LNCaP clone FGC (cell line): Measurements from ENCODE around the gene MSANTD2.
"Not testable (repeated sequence)": the region's sequence is repeated elsewhere in the genome, so short reads cannot be mapped to it uniquely, and the experiment has no call there.

Source experiments
- DNase-seq: peaks from one replicate; pipeline ENCODE4 v3.0.0-alpha.2; 2011; ENCODE audit warnings: low read depth
- H3K4me3 ChIP-seq: 2 replicates; pipeline ENCODE4 v1.5.1; 2011; ENCODE audit warnings: mild to moderate bottlenecking, low read depth, low read length, control low read depth
- TF ChIP-seq, protein P1 (sequence below): IDR thresholded peaks from 2 replicates; pipeline ENCODE4 v1.5.1; 2012; ENCODE audit warnings: mild to moderate bottlenecking; ENCODE audit not compliant: control insufficient read depth, insufficient read depth; ENCODE audit errors: extremely low read depth

Gene MSANTD2

GRCh38 chr11:124783002-124783401 is 17.2 kb downstream of the MSANTD2 start:
- TF ChIP-seq, protein P1, sequence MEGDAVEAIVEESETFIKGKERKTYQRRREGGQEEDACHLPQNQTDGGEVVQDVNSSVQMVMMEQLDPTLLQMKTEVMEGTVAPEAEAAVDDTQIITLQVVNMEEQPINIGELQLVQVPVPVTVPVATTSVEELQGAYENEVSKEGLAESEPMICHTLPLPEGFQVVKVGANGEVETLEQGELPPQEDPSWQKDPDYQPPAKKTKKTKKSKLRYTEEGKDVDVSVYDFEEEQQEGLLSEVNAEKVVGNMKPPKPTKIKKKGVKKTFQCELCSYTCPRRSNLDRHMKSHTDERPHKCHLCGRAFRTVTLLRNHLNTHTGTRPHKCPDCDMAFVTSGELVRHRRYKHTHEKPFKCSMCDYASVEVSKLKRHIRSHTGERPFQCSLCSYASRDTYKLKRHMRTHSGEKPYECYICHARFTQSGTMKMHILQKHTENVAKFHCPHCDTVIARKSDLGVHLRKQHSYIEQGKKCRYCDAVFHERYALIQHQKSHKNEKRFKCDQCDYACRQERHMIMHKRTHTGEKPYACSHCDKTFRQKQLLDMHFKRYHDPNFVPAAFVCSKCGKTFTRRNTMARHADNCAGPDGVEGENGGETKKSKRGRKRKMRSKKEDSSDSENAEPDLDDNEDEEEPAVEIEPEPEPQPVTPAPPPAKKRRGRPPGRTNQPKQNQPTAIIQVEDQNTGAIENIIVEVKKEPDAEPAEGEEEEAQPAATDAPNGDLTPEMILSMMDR = no peak
- no peak overlapping the region for H3K4me3 ChIP-seq

DNA sequence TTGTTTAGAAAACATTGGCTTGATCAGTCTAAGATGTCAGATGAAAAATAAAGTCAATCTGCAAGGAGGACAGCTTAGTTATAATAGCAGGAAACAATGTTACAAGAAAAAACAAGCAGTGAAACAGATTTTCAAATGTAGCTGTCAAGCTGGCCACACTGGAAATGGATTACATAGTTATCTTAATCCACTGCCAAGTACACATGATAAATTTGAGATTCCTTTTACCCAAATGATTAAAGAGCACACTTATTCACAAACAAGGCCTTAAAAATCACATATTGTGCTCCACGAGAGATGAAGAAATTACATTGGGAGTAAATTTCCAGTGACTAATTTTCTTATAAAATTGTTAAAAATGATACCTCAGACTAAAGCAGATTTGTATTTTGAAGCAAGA is 20.6 kb downstream of the MSANTD2 start:
- DNase-seq = no peak
- TF ChIP-seq, protein P1 = no peak
- no peak overlapping the region for H3K4me3 ChIP-seq

More at GRCh38 chr11:124783002-124783401, 17.2 kb downstream of the MSANTD2 start:
- DNase-seq = no peak

- no peak for DNase-seq
- TF ChIP-seq, protein P1 = 0 out of 2 replicates have a peak, but pooled peaks have one; percentile 9
- no peak overlapping the region for H3K4me3 ChIP-seq
These were observed 21.9 kb downstream of the MSANTD2 start for GRCh38 chr11:124778281-124778680.

DNA sequence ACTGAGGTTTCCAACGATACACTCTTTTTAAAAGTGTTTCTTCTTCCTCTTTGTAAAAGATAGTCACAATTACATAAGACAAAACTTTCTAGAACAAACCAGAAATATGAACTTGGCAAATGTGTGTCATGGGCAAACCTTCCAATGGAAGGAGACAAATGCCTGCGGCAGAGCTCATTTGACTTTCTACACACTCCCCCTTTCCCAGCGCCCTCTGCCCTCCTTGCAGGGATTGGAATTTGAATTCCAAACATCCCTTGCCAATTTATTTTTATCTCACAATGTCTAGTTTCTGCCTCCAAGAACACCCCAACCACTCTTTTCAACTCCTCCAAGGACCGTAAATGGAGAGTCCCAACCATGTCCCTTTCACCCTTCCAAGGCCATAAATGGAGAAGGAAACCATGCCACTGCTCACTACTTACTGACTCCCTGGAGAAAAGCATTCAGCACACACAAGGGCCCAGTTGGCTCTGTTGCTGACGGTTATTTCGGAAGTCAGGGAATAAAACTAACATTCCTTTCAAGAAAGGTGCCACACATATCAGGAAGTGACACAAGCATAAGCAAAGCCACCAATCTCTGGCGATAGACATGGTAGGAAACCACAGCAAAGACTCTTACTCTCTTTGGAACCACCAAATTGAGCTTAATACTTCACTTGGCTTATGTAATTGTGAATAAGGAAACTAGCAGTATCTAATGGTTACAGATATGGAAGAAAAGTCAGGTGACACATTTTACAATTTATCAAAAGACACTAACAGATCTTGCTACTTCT is 23.2 kb downstream of the MSANTD2 start:
- TF ChIP-seq, protein P1 = no peak
- H3K4me3 ChIP-seq = no peak overlapping the region
- DNase-seq = no peak

DNA sequence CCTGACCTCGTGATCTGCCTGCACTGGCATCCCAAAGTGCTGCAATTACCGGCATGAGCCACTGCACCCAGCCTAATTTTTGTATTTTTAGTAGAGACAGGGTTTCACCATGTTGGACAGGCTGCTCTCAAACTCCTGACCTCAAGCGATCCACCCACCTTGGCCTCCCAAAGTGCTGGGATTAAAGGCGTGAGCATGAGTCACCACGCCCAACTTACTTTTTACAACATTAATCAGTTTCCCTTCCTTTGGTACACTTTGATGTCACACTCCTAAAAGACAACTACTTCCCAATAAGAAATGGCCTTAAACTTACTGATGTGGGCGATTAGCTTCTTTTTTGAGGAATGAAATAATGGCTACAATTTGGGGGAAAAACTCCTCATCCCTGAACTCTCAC is 29.2 kb downstream of the MSANTD2 start:
- H3K4me3 ChIP-seq, DNase-seq: not testable (repeated sequence)

- H3K4me3 ChIP-seq = no peak overlapping the region
- TF ChIP-seq, protein P1 = no peak
- DNase-seq = no peak
These were observed 30.1 kb downstream of the MSANTD2 start for GRCh38 chr11:124769806-124770774.

DNA sequence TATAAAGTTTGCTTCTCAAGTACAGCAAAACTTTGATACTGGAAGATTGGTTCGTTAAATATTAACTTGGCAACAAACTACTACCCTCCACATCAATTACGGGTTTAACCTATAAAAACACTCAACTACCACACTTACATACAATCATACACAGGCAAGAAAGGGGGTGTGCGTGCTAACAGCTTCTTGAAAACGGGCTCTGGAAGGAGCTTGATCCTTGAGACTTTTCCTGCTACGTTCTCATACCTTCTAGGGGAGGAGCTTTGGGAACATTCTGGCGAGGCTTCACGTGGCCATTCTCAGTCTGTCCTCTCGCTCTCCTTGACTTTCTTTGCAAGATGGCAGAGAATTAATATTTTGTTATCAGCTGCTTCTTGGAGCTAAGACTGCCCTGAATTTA is 31.3 kb downstream of the MSANTD2 start:
- no peak overlapping the region for H3K4me3 ChIP-seq
- DNase-seq = no peak
- TF ChIP-seq, protein P1 = no peak
